Measurements from ENCODE around the gene CACNG4. TPM values are rescaled to one million over a fixed set of nuclear protein-coding genes. Genes with fewer than 3 reads are reported as not detected.

The CACNG4 gene
- polyA plus RNA-seq, 3 donors = not detected

- H3K27me3 Mint-ChIP-seq (ENCODE audit: low read depth in 3 of 3) = peaks cover 2 to 7% (median 4%) of the 10 kb centered on the region in 3 donors
- Histone ChIP-seq H2AFZ (ENCODE audit: insufficient read depth, low read depth, low read length, poor library complexity, severe bottlenecking) (no peak overlapping the region), H4K20me1 (ENCODE audit: insufficient read depth, low read length) (no peaks in the 10 kb centered on the region), H3K79me2 (ENCODE audit: insufficient read depth, low read length) (no peaks in the 10 kb centered on the region), H3K9me3 (replicated peaks in 1 of 2; ENCODE audit: control insufficient read depth in 1 of 2, insufficient read depth in 1 of 2, low read length in 2 of 2) (no peaks in the 10 kb centered on the region), H3K36me3 (replicated peaks in 1 of 2; ENCODE audit: control insufficient read depth in 1 of 2, insufficient read depth in 2 of 2, low read length in 2 of 2) (no peaks in the 10 kb centered on the region), H3K4me2 (replicated peaks; ENCODE audit: extremely low read depth, low read length, poor library complexity, severe bottlenecking) (no peak overlapping the region), H3K27me3 (ENCODE audit: control insufficient read depth in 2 of 2, insufficient read depth in 2 of 2, low read length in 2 of 2) (peaks cover 0 to 2% of the 10 kb centered on the region in 2 donors), H3K9ac (ENCODE audit: insufficient read depth, low read length, poor library complexity, severe bottlenecking) (no peak overlapping the region), H3K4me1 (ENCODE audit: control insufficient read depth in 1 of 2, insufficient read depth in 2 of 2, low read length in 2 of 2) (no peaks in the 10 kb centered on the region), H3K4me3 (replicated peaks in 1 of 3; ENCODE audit: low read depth in 2 of 3, low read length in 3 of 3) (no peak overlapping the region), H3K27ac (ENCODE audit: low read depth in 1 of 2, low read length in 2 of 2) (no peak overlapping the region)
- intact Hi-C loops (cut with micrococcal nuclease) = no loop called here
- no peaks in the 10 kb centered on the region for H3K36me3 Mint-ChIP-seq
- H3K27ac Mint-ChIP-seq = no peak overlapping the region
- H3K9me3 Mint-ChIP-seq = peaks cover 0 to 12% (median 8%) of the 10 kb centered on the region in 7 donors
- no peaks in the 10 kb centered on the region for H3K4me1 Mint-ChIP-seq
- no peak for DNase-seq
- no peak overlapping the region for H3K4me3 Mint-ChIP-seq
- WGBS (ENCODE audit: insufficient coverage) = 94% methylated on average over 5 of the region's 8 CpGs
- TF ChIP-seq, protein P1, sequence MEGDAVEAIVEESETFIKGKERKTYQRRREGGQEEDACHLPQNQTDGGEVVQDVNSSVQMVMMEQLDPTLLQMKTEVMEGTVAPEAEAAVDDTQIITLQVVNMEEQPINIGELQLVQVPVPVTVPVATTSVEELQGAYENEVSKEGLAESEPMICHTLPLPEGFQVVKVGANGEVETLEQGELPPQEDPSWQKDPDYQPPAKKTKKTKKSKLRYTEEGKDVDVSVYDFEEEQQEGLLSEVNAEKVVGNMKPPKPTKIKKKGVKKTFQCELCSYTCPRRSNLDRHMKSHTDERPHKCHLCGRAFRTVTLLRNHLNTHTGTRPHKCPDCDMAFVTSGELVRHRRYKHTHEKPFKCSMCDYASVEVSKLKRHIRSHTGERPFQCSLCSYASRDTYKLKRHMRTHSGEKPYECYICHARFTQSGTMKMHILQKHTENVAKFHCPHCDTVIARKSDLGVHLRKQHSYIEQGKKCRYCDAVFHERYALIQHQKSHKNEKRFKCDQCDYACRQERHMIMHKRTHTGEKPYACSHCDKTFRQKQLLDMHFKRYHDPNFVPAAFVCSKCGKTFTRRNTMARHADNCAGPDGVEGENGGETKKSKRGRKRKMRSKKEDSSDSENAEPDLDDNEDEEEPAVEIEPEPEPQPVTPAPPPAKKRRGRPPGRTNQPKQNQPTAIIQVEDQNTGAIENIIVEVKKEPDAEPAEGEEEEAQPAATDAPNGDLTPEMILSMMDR (IDR thresholded peaks at IDR 0.05) = no peak
Measured at GRCh38 chr17:66925811-66926500, 38.6 kb upstream of the CACNG4 start.

- Mint-ChIP-seq H3K4me1 (no peaks in the 10 kb centered on the region), H3K9me3 (peaks cover 0 to 9% (median 0%) of the 10 kb centered on the region in 7 donors), H3K4me3 (no peak overlapping the region), H3K27ac (no peak overlapping the region), H3K36me3 (no peaks in the 10 kb centered on the region), H3K27me3 (ENCODE audit: low read depth in 3 of 3) (peaks cover 3 to 5% (median 5%) of the 10 kb centered on the region in 3 donors)
- intact Hi-C loops (cut with micrococcal nuclease) = no loop called here
- Histone ChIP-seq H4K20me1 (ENCODE audit: insufficient read depth, low read length) (no peaks in the 10 kb centered on the region), H3K9ac (ENCODE audit: insufficient read depth, low read length, poor library complexity, severe bottlenecking) (no peak overlapping the region), H3K4me2 (replicated peaks; ENCODE audit: extremely low read depth, low read length, poor library complexity, severe bottlenecking) (no peak overlapping the region), H3K9me3 (replicated peaks in 1 of 2; ENCODE audit: control insufficient read depth in 1 of 2, insufficient read depth in 1 of 2, low read length in 2 of 2) (no peaks in the 10 kb centered on the region), H3K4me3 (replicated peaks in 1 of 3; ENCODE audit: low read depth in 2 of 3, low read length in 3 of 3) (no peak overlapping the region), H3K27ac (ENCODE audit: low read depth in 1 of 2, low read length in 2 of 2) (no peak overlapping the region), H3K4me1 (ENCODE audit: control insufficient read depth in 1 of 2, insufficient read depth in 2 of 2, low read length in 2 of 2) (no peaks in the 10 kb centered on the region), H3K79me2 (ENCODE audit: insufficient read depth, low read length) (no peaks in the 10 kb centered on the region), H3K36me3 (replicated peaks in 1 of 2; ENCODE audit: control insufficient read depth in 1 of 2, insufficient read depth in 2 of 2, low read length in 2 of 2) (no peaks in the 10 kb centered on the region), H3K27me3 (ENCODE audit: control insufficient read depth in 2 of 2, insufficient read depth in 2 of 2, low read length in 2 of 2) (peaks cover 0 to 2% of the 10 kb centered on the region in 2 donors), H2AFZ (ENCODE audit: insufficient read depth, low read depth, low read length, poor library complexity, severe bottlenecking) (no peak overlapping the region)
- WGBS (ENCODE audit: insufficient coverage) = no CpG with 5 or more reads among the region's 5 CpGs
- no peak for DNase-seq
- TF ChIP-seq, protein P1 (IDR thresholded peaks at IDR 0.05) = no peak
Measured at GRCh38 chr17:66928949-66929348, 35.6 kb upstream of the CACNG4 start.

All from CD14-positive monocyte (primary cell).